Measurements from ENCODE around the gene TSC2. TPM values are rescaled to one million over a fixed set of nuclear protein-coding genes. Genes with fewer than 3 reads are reported as not detected.

The TSC2 gene
- polyA plus RNA-seq, 1 donor (not counting 4 experiments of a cell fraction or from before 2014, with no cell fraction given): 22.6 TPM

GRCh38 chr16:2066139-2066538 lies 18.4 kb downstream of the TSC2 start:
- Histone ChIP-seq H3K36me3 (ENCODE audit: control insufficient read depth in 2 of 2, extremely low read depth in 1 of 2, insufficient read depth in 2 of 2, low read length in 2 of 2) (peaks cover 18 to 34% of the 10 kb centered on the region in 2 experiments), H3K27ac (ENCODE audit: control insufficient read depth, insufficient read depth, low read length) (no peak overlapping the region), H3K9me3 (ENCODE audit: control insufficient read depth, low read depth, low read length) (no peaks in the 10 kb centered on the region), H3K27me3 (ENCODE audit: control insufficient read depth, extremely low read depth, insufficient read depth, low read length) (no peaks in the 10 kb centered on the region), H3K79me2 (ENCODE audit: control insufficient read depth, insufficient read depth, low read length) (no peaks in the 10 kb centered on the region), H3K4me2 (ENCODE audit: control insufficient read depth, extremely low read depth, insufficient read depth, low read depth, low read length) (no peak overlapping the region), H3K9ac (ENCODE audit: control insufficient read depth, extremely low read depth, insufficient read depth, low read length) (no peak overlapping the region), H4K20me1 (ENCODE audit: control insufficient read depth, extremely low read depth, insufficient read depth, low read length) (peaks cover 4% of the 10 kb centered on the region), H3K4me1 (ENCODE audit: control insufficient read depth, extremely low read depth, insufficient read depth, low read length) (no peaks in the 10 kb centered on the region), H2AFZ (ENCODE audit: control insufficient read depth, low read length) (no peak overlapping the region), H3K4me3 (ENCODE audit: control insufficient read depth in 2 of 3, extremely low read depth in 1 of 3, insufficient read depth in 2 of 3, low read depth in 1 of 3, low read length in 3 of 3) (no peak overlapping the region), H3K9me1 (ENCODE audit: control insufficient read depth, extremely low read depth, insufficient read depth, low read length) (no peaks in the 10 kb centered on the region)
- no peak for FAIRE-seq
- dilution Hi-C loops (cut with MboI; ENCODE audit: extremely low pct_ligation_motif_present, low sequenced_read_pairs): no loop called here
- no peak for DNase-seq (ENCODE audit: low read depth, low spot score)
- TF ChIP-seq EZH2 (IDR thresholded peaks at IDR 0.05; ENCODE audit: low read length): no peak
- TF ChIP-seq CTCF (optimal IDR thresholded peaks at IDR 0.05 in 1 of 3, IDR thresholded peaks at IDR 0.05 in 1 of 3, conservative IDR thresholded peaks at IDR 0.05 in 1 of 3; ENCODE audit: extremely low read depth in 1 of 3, insufficient read depth in 2 of 3, low read length in 3 of 3): no peak

- H2AFZ ChIP-seq (ENCODE audit: control insufficient read depth, low read length): no peak overlapping the region
- no peaks in the 10 kb centered on the region for H3K79me2 ChIP-seq (ENCODE audit: control insufficient read depth, insufficient read depth, low read length)
- dilution Hi-C loops (cut with MboI; ENCODE audit: extremely low pct_ligation_motif_present, low sequenced_read_pairs): no loop called here
- H3K9me3 ChIP-seq (ENCODE audit: control insufficient read depth, low read depth, low read length): no peaks in the 10 kb centered on the region
- H3K36me3 ChIP-seq (ENCODE audit: control insufficient read depth in 2 of 2, extremely low read depth in 1 of 2, insufficient read depth in 2 of 2, low read length in 2 of 2): peaks cover 15 to 28% of the 10 kb centered on the region in 2 experiments
- no peaks in the 10 kb centered on the region for H4K20me1 ChIP-seq (ENCODE audit: control insufficient read depth, extremely low read depth, insufficient read depth, low read length)
- H3K9ac ChIP-seq (ENCODE audit: control insufficient read depth, extremely low read depth, insufficient read depth, low read length): no peak overlapping the region
- no peaks in the 10 kb centered on the region for H3K9me1 ChIP-seq (ENCODE audit: control insufficient read depth, extremely low read depth, insufficient read depth, low read length)
- no peak for TF ChIP-seq CTCF (optimal IDR thresholded peaks at IDR 0.05 in 1 of 3, IDR thresholded peaks at IDR 0.05 in 1 of 3, conservative IDR thresholded peaks at IDR 0.05 in 1 of 3; ENCODE audit: extremely low read depth in 1 of 3, insufficient read depth in 2 of 3, low read length in 3 of 3)
- TF ChIP-seq EZH2 (IDR thresholded peaks at IDR 0.05; ENCODE audit: low read length): no peak
- DNase-seq (ENCODE audit: low read depth, low spot score): no peak
- no peak overlapping the region for H3K4me2 ChIP-seq (ENCODE audit: control insufficient read depth, extremely low read depth, insufficient read depth, low read depth, low read length)
- no peak overlapping the region for H3K4me3 ChIP-seq (ENCODE audit: control insufficient read depth in 2 of 3, extremely low read depth in 1 of 3, insufficient read depth in 2 of 3, low read depth in 1 of 3, low read length in 3 of 3)
- no peaks in the 10 kb centered on the region for H3K4me1 ChIP-seq (ENCODE audit: control insufficient read depth, extremely low read depth, insufficient read depth, low read length)
- no peak overlapping the region for H3K27ac ChIP-seq (ENCODE audit: control insufficient read depth, insufficient read depth, low read length)
- H3K27me3 ChIP-seq (ENCODE audit: control insufficient read depth, extremely low read depth, insufficient read depth, low read length): no peaks in the 10 kb centered on the region
- FAIRE-seq: no peak
Observed at GRCh38 chr16:2070576-2071453, 23.0 kb downstream of the TSC2 start.

All from keratinocyte (primary cell).